GM12878 (cell line): ENCODE data around the gene CAT. TPM values are rescaled to one million over a fixed set of nuclear protein-coding genes. Genes with fewer than 3 reads are reported as not detected.

ENCODE experiments used
- ATAC-seq: fragments of 200-7000 bp; cut with Tn5 transposase; 3 replicates; pipeline ENCODE4 v1.9.1; 2020; ENCODE audit warnings: mild to moderate bottlenecking, moderate library complexity
- BruUV-seq: library from RNA; stranded (reverse); fragments of 400-500 nt; replicated peaks from 2 replicates; lab custom pipeline; 2021; lab: Mats Ljungman, UMichigan
- CTCF ChIA-PET: fragments of 300-600 bp; sonication (Branson Sonifier 250); formaldehyde crosslinking; extraction: SDS; loops from one replicate; lab custom pipeline; 2021; ENCODE audit warnings: inconsistent platforms; lab: Yijun Ruan, JAX
- POLR2A ChIA-PET: fragments of 350-600 bp; formaldehyde crosslinking; extraction: SDS; loops from one replicate; lab custom pipeline; 2021; ENCODE audit warnings: inconsistent platforms; lab: Charles Lee
- RAD21 ChIA-PET: fragments of 300-600 bp; sonication (Branson Sonifier 250); formaldehyde crosslinking; loops from one replicate; lab custom pipeline; 2023; ENCODE audit warnings: antibody characterized with exemption; ENCODE audit not compliant: unreplicated experiment; lab: Charles Lee
- SMC1A ChIA-PET: fragments of 300-600 bp; sonication (Branson Sonifier 250); formaldehyde crosslinking; loops from one replicate; lab custom pipeline; 2023; ENCODE audit not compliant: unreplicated experiment, uncharacterized antibody; lab: Charles Lee
- DNase-seq: peaks from one replicate; pipeline ENCODE4 v3.0.0-alpha.2; 2011; ENCODE audit warnings: low read depth, low spot score
- FAIRE-seq: peaks from 3 replicates; lab custom pipeline; 2011; peaks lifted over from hg19 to GRCh38; lab: Jason Lieb, UNC
- H2AFZ ChIP-seq: 2 replicates; pipeline ENCODE4 v1.6.0; 2011; ENCODE audit warnings: low read depth, low read length, control low read depth; ENCODE audit not compliant: control insufficient read depth
- H3K27ac ChIP-seq: 2 replicates; pipeline ENCODE4 v1.5.1; 2011; ENCODE audit warnings: control low read depth; ENCODE audit not compliant: control insufficient read depth, insufficient read depth
- H3K27me3 ChIP-seq, 2 experiments: replicated peaks in 1 of 2; 2 replicates each; pipeline versions ENCODE4 v1.6.0 to v1.6.1; 2011; ENCODE audit warnings: low read length in 1 of 2; ENCODE audit not compliant: control insufficient read depth in 2 of 2, insufficient read depth in 2 of 2
- H3K36me3 ChIP-seq, 2 experiments: 2 replicates each; pipeline ENCODE4 v1.5.1; 2011; ENCODE audit warnings: low read length in 1 of 2; ENCODE audit not compliant: control insufficient read depth in 2 of 2, insufficient read depth in 2 of 2
- H3K4me1 ChIP-seq: 2 replicates; pipeline ENCODE4 v1.6.1; 2011; ENCODE audit warnings: mild to moderate bottlenecking, low read length, moderate library complexity, mixed read lengths; ENCODE audit not compliant: control insufficient read depth, insufficient read depth
- H3K4me2 ChIP-seq: 2 replicates; pipeline ENCODE4 v1.6.0; 2011; ENCODE audit warnings: control low read depth; ENCODE audit not compliant: control insufficient read depth, insufficient read depth
- H3K4me3 ChIP-seq: fragments of 200-600 bp; sonication (generic); 2 replicates; pipeline ENCODE4 v1.5.1; 2016
- H3K79me2 ChIP-seq: 2 replicates; pipeline ENCODE4 v1.6.0; 2011; ENCODE audit warnings: low read length; ENCODE audit not compliant: control insufficient read depth, insufficient read depth
- H3K9ac ChIP-seq: 2 replicates; pipeline ENCODE4 v1.8.0; 2011; ENCODE audit warnings: low read length, control low read depth, mixed read lengths; ENCODE audit not compliant: control insufficient read depth, insufficient read depth
- H3K9me3 ChIP-seq: replicated peaks from 3 replicates; pipeline ENCODE4 v1.5.1; 2011; ENCODE audit warnings: mild to moderate bottlenecking, low read length; ENCODE audit not compliant: control insufficient read depth, insufficient read depth
- H4K20me1 ChIP-seq: 2 replicates; pipeline ENCODE4 v1.6.0; 2011; ENCODE audit not compliant: control insufficient read depth, insufficient read depth
- FOXK2 ChIP-seq: fragments of 450-650 bp; IDR thresholded peaks from 2 replicates; pipeline ENCODE4 v1.6.1; 2017; ENCODE audit warnings: mild to moderate bottlenecking, moderate library complexity
- FOXM1 ChIP-seq: IDR thresholded peaks from 2 replicates; pipeline ENCODE4 v1.6.1; 2012; ENCODE audit warnings: low read depth, mild to moderate bottlenecking, inconsistent platforms, low read length, moderate library complexity
- HDAC6 ChIP-seq: fragments of 200-600 bp; sonication (generic); IDR thresholded peaks from one replicate; pipeline ENCODE4 v1.8.0; 2017; ENCODE audit warnings: antibody characterized with exemption; ENCODE audit not compliant: unreplicated experiment
- HDGF ChIP-seq: fragments of 450-650 bp; IDR thresholded peaks from 2 replicates; pipeline ENCODE4 v1.6.1; 2016; ENCODE audit warnings: antibody characterized with exemption
- IKZF2 ChIP-seq, 2 experiments: fragments of 450-650 bp; IDR thresholded peaks; 2 replicates each; pipeline ENCODE4 v1.6.1; 2017; ENCODE audit warnings: mild to moderate bottlenecking in 2 of 2, moderate library complexity in 2 of 2
- IRF4 ChIP-seq: IDR thresholded peaks from 2 replicates; pipeline ENCODE4 v1.6.1; 2011; ENCODE audit warnings: low read depth, low read length
- MYC ChIP-seq: IDR thresholded peaks from 2 replicates; pipeline ENCODE4 v1.6.1; 2011; ENCODE audit warnings: mild to moderate bottlenecking, low read length, moderate library complexity, inconsistent platforms; ENCODE audit not compliant: insufficient read depth, insufficient replicate concordance, insufficient read length, severe bottlenecking
- PBX3 ChIP-seq: IDR thresholded peaks from 2 replicates; pipeline ENCODE4 v1.6.1; 2011; ENCODE audit warnings: mild to moderate bottlenecking, low read depth, low read length, moderate library complexity; ENCODE audit not compliant: insufficient replicate concordance
- RAD51 ChIP-seq: fragments of 450-650 bp; IDR thresholded peaks from 2 replicates; pipeline ENCODE4 v1.6.1; 2016; ENCODE audit warnings: moderate library complexity, mild to moderate bottlenecking, inconsistent platforms
- RB1 ChIP-seq: fragments of 450-650 bp; formaldehyde crosslinking; IDR thresholded peaks from 2 replicates; pipeline ENCODE4 v1.6.1; 2017; ENCODE audit warnings: mild to moderate bottlenecking, borderline replicate concordance
- SREBF2 ChIP-seq: IDR thresholded peaks from 2 replicates; pipeline ENCODE4 v1.6.1; 2012; ENCODE audit warnings: mild to moderate bottlenecking, low read length
- TCF12 ChIP-seq: IDR thresholded peaks from 2 replicates; pipeline ENCODE4 v1.6.1; 2011; ENCODE audit warnings: low read depth, mild to moderate bottlenecking, low read length
- TCF3 ChIP-seq: IDR thresholded peaks from 2 replicates; pipeline ENCODE4 v1.6.1; 2012; ENCODE audit warnings: low read depth, mild to moderate bottlenecking, low read length, borderline replicate concordance; ENCODE audit not compliant: insufficient read depth
- ZNF207 ChIP-seq: fragments of 450-650 bp; IDR thresholded peaks from 2 replicates; pipeline ENCODE4 v1.6.1; 2014; ENCODE audit warnings: antibody characterized with exemption, mild to moderate bottlenecking, borderline replicate concordance
- WGBS: methylation state at CpG from one replicate; pipeline ENCODE4 v1.1.6; 2016; ENCODE audit warnings: low lambda C conversion rate; ENCODE audit not compliant: insufficient replicate concordance, insufficient coverage; ENCODE audit errors: missing lambda C conversion rate; 5-methylcytosine and 5-hydroxymethylcytosine counted together
- in situ Hi-C: fragments of 300-500 bp; cut with MboI; formaldehyde crosslinking; loops from 9 replicates; pipeline ENCODE4 v1.14.3; 2018; ENCODE audit warnings: mixed read lengths
- intact Hi-C: fragments of 100-400 bp; cut with micrococcal nuclease; formaldehyde crosslinking; loops from one replicate; pipeline ENCODE4 v1.14.2; 2022; ENCODE audit not compliant: unreplicated experiment
- polyA plus RNA-seq, 11 experiments: library from polyadenylated mRNA; depleted of rRNA in 4 of 11; unstranded in 6 of 11; stranded (reverse) in 5 of 11; fragments of >200 nt; fragmentation: Nextera tagmentation in 4 of 11; fragmentation: Illumina TruSeq in 1 of 11; extraction: Ambion mirVana in 4 of 11; extraction: Trizol in 1 of 11; gene quantifications; 1 replicate in 1 of 11; 2 replicates in 10 of 11; pipeline versions ENCODE4 v1.2.1 to v1.2.3, GENCODE V29; 2011 to 2016; ENCODE audit warnings: inconsistent platforms in 2 of 11, missing spikeins in 2 of 11, low read depth in 1 of 11
- total RNA-seq, 4 experiments: library from RNA; depleted of rRNA in 3 of 4; stranded (reverse); fragments of >200 nt in 3 of 4; fragmentation: Illumina TruSeq in 1 of 4; extraction: Trizol in 1 of 4; gene quantifications; 2 replicates each; pipeline versions ENCODE4 v1.2.1 to v1.2.3, GENCODE V29; 2013 to 2021
- TF ChIP-seq, protein P1 (sequence below): fragments of 450-650 bp; IDR thresholded peaks from 2 replicates; pipeline ENCODE4 v1.6.1; 2016; ENCODE audit warnings: mild to moderate bottlenecking
- TF ChIP-seq, protein P2 (sequence below): fragments of 450-650 bp; IDR thresholded peaks from 2 replicates; pipeline ENCODE4 v1.6.1; 2017; ENCODE audit warnings: low read depth, mild to moderate bottlenecking, moderate library complexity
- TF ChIP-seq, protein P3 (sequence below): IDR thresholded peaks from 2 replicates; pipeline ENCODE4 v1.6.1; 2012; ENCODE audit warnings: mild to moderate bottlenecking, low read depth, low read length

CAT gene
- total and polyA plus RNA-seq, 10 of the 15 experiments (the other 5 are each of a cell fraction or from before 2014, with no cell fraction given): 22.4 to 71.3 (median 33.6) TPM

GRCh38 chr11:34457607-34458006 is 18.9 kb downstream of the CAT start (continued):
- TF ChIP-seq FOXK2 (no peak), RAD51 (no peak), HDAC6 (no peak), IRF4 (no peak), PBX3 (no peak), FOXM1 (no peak), TCF3 (no peak)
- TF ChIP-seq, protein P1, sequence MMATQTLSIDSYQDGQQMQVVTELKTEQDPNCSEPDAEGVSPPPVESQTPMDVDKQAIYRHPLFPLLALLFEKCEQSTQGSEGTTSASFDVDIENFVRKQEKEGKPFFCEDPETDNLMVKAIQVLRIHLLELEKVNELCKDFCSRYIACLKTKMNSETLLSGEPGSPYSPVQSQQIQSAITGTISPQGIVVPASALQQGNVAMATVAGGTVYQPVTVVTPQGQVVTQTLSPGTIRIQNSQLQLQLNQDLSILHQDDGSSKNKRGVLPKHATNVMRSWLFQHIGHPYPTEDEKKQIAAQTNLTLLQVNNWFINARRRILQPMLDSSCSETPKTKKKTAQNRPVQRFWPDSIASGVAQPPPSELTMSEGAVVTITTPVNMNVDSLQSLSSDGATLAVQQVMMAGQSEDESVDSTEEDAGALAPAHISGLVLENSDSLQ: no peak
- TF ChIP-seq, protein P2, sequence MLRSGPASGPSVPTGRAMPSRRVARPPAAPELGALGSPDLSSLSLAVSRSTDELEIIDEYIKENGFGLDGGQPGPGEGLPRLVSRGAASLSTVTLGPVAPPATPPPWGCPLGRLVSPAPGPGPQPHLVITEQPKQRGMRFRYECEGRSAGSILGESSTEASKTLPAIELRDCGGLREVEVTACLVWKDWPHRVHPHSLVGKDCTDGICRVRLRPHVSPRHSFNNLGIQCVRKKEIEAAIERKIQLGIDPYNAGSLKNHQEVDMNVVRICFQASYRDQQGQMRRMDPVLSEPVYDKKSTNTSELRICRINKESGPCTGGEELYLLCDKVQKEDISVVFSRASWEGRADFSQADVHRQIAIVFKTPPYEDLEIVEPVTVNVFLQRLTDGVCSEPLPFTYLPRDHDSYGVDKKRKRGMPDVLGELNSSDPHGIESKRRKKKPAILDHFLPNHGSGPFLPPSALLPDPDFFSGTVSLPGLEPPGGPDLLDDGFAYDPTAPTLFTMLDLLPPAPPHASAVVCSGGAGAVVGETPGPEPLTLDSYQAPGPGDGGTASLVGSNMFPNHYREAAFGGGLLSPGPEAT: no peak

- H3K27ac ChIP-seq: no peak overlapping the region
- intact Hi-C loops (no loop called here), in situ Hi-C loops (no loop called here)
- SMC1A ChIA-PET: interaction anchor here (0.7 to 1.2 kb wide), 2 partner anchors 93 to 250 kb away, joined by 3 read pairs; no protein-coding TSS in a partner anchor
- no peaks in the 10 kb centered on the region for H3K27me3 ChIP-seq
- DNase-seq (no peak), ATAC-seq (no peak), FAIRE-seq (no peak)
- H3K4me3 ChIP-seq: no peak overlapping the region
- WGBS: 96% methylated on average over 4 of the region's 4 CpGs
- no peaks in the 10 kb centered on the region for H3K79me2 ChIP-seq
- BruUV-seq: no TSS peak
- H3K4me1 ChIP-seq: no peaks in the 10 kb centered on the region
- no peaks in the 10 kb centered on the region for H3K9me3 ChIP-seq
- POLR2A ChIA-PET: no interaction called here
- no peak overlapping the region for H3K4me2 ChIP-seq
- peaks cover 2 to 8% of the 10 kb centered on the region in 2 experiments; a peak in 3 of 4 replicates for H3K36me3 ChIP-seq
- RAD21 ChIA-PET: interaction anchor here (0.5 kb wide), 1 partner anchor 93 kb away, joined by 3 read pairs; no protein-coding TSS in a partner anchor
- CTCF ChIA-PET: interaction anchor here (0.7 to 1.7 kb wide), 2 partner anchors 9 to 812 kb away, joined by 3 to 4 read pairs; no protein-coding TSS in a partner anchor
- H3K9ac ChIP-seq: no peak overlapping the region
- H4K20me1 ChIP-seq: no peaks in the 10 kb centered on the region
- H2AFZ ChIP-seq: no peak overlapping the region
- TF ChIP-seq HDGF (no peak), RB1 (no peak), MYC (no peak), SREBF2 (no peak), IKZF2 (IDR thresholded peaks at IDR 0.05) (no peak), TCF12 (no peak), ZNF207 (no peak)
- TF ChIP-seq, protein P3, sequence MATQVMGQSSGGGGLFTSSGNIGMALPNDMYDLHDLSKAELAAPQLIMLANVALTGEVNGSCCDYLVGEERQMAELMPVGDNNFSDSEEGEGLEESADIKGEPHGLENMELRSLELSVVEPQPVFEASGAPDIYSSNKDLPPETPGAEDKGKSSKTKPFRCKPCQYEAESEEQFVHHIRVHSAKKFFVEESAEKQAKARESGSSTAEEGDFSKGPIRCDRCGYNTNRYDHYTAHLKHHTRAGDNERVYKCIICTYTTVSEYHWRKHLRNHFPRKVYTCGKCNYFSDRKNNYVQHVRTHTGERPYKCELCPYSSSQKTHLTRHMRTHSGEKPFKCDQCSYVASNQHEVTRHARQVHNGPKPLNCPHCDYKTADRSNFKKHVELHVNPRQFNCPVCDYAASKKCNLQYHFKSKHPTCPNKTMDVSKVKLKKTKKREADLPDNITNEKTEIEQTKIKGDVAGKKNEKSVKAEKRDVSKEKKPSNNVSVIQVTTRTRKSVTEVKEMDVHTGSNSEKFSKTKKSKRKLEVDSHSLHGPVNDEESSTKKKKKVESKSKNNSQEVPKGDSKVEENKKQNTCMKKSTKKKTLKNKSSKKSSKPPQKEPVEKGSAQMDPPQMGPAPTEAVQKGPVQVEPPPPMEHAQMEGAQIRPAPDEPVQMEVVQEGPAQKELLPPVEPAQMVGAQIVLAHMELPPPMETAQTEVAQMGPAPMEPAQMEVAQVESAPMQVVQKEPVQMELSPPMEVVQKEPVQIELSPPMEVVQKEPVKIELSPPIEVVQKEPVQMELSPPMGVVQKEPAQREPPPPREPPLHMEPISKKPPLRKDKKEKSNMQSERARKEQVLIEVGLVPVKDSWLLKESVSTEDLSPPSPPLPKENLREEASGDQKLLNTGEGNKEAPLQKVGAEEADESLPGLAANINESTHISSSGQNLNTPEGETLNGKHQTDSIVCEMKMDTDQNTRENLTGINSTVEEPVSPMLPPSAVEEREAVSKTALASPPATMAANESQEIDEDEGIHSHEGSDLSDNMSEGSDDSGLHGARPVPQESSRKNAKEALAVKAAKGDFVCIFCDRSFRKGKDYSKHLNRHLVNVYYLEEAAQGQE: no peak
These were observed 19.8 kb downstream of the CAT start for GRCh38 chr11:34458525-34458924.
